H1 (cell line): Measurements from ENCODE around the gene RFFL. TPM values are rescaled to one million over a fixed set of nuclear protein-coding genes. Genes with fewer than 3 reads are reported as not detected.

Experiments used
- CEBPB ChIP-seq: IDR thresholded peaks from 2 replicates; pipeline ENCODE4 v1.6.1; 2012; ENCODE audit warnings: low read depth, low read length
- CTCF ChIP-seq, 3 experiments: IDR thresholded peaks; 1 replicate in 2 of 3; 2 replicates in 1 of 3; pipeline versions ENCODE4 v1.5.1 to v1.6.1; 2011; ENCODE audit warnings: low read length in 3 of 3, mild to moderate bottlenecking in 3 of 3, inconsistent platforms in 2 of 3, low read depth in 1 of 3, moderate library complexity in 1 of 3; ENCODE audit not compliant: insufficient read depth in 1 of 3; ENCODE audit errors: control extremely low read depth in 1 of 3
- EP300 ChIP-seq, 2 experiments: IDR thresholded peaks; 1 replicate in 1 of 2; 2 replicates in 1 of 2; pipeline ENCODE4 v1.6.1; 2011 to 2012; ENCODE audit warnings: low read depth in 2 of 2, low read length in 2 of 2, mild to moderate bottlenecking in 2 of 2, borderline replicate concordance in 1 of 2, inconsistent platforms in 1 of 2, moderate library complexity in 1 of 2
- JUND ChIP-seq: IDR thresholded peaks from 2 replicates; pipeline ENCODE4 v1.6.1; 2011; ENCODE audit warnings: mild to moderate bottlenecking, improper control_type of control experiment, low read length
- TAF7 ChIP-seq: optimal IDR thresholded peaks from 2 replicates; pipeline ENCODE3; 2011; ENCODE audit warnings: low read depth, mild to moderate bottlenecking, inconsistent platforms, low read length, moderate library complexity, borderline replicate concordance
- polyA plus RNA-seq, 7 experiments: library from polyadenylated mRNA; depleted of rRNA in 3 of 7; stranded (reverse) in 5 of 7; unstranded in 2 of 7; fragments of >200 nt in 5 of 7; fragments of 200-250 nt in 2 of 7; gene quantifications; 1 replicate in 5 of 7; 2 replicates in 1 of 7; 4 replicates in 1 of 7; pipeline versions ENCODE4 v1.2.1 to v1.2.3, GENCODE V29; 2011 to 2013; ENCODE audit warnings: missing spikeins in 2 of 7, mixed read lengths in 2 of 7
- total RNA-seq: library from RNA; stranded (reverse); fragmentation: NEBNext Ultra II Directional; extraction: Animal tissue kit (Norgen Biotek cat#: 25700); gene quantifications from 2 replicates; pipeline ENCODE4 v1.2.1, GENCODE V29; 2021

Gene RFFL
- total and polyA plus RNA-seq, 2 of the 8 experiments (the other 6 are each of a cell fraction or from before 2014, with no cell fraction given) = 14.0 to 24.5 TPM

DNA sequence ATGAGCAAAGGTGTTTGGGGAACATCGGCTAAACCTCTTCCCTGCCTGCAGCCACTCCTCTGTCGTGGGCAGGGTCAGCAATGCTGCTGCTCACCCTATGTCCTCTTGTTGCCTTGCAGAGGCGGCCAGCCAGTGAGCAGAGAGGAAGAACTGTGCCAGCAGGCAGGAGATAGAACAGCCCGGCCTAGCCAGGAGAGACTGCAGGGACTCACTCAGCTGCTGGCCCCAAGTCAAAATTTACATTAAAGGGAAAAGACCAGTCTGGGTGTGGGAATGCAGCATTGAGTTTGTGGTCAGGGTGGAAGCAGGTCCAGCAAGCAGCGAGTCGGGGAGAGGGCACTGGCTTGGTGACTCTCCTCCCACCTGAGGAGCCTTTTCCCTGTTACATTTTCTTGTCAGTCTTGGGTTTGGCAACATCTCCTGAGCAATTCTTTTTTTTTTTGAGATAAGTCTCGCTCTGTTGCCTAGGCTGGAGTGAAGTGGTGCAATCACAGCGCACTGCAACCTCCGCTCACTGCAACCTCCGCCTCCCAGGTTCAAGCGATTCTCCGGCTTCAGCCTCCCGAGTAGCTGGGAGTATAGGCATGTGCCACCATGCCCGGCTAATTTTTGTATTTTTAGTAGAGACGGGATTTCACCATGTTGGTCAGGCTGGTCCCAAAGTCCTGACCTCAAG lies 60.5 kb downstream of the RFFL start (continued):
- TF ChIP-seq CEBPB (no peak), JUND (no peak), TAF7 (no peak), EP300 (IDR thresholded peaks at IDR 0.05; ENCODE audit: borderline replicate concordance in 1 of 2, low read depth in 2 of 2, low read length in 2 of 2) (no peak), CTCF (IDR thresholded peaks at IDR 0.05; ENCODE audit: control extremely low read depth in 1 of 3, insufficient read depth in 1 of 3, low read depth in 1 of 3, low read length in 3 of 3) (no peak)
